ENCODE measurements around the gene HCRTR1. TPM values are rescaled to one million over a fixed set of nuclear protein-coding genes. Genes with fewer than 3 reads are reported as not detected.

HCRTR1 gene
- total and polyA plus RNA-seq, 2 experiments from 2014 or later: not detected

DNA sequence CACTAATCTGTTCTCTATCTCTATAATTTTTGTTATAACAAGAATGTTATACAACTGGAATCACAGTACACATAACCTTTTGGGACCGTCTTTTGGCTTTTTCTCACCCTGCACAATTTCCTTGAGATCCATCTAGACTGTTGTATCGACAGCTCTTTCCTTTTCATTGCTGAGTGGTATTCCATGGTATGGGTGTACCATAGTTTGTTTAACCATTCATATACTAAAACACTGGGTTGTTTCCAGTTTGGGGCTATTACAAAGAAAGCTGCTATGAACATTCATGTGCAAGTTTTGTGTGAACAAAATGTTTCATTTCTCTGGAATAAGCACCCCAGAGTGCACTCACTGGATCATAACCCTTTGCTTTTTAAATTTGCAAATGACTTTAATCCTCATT is 15.4 kb upstream of the HCRTR1 start:
- H3K27ac ChIP-seq: no peak overlapping the region
- no peak overlapping the region for H3K4me2 ChIP-seq (ENCODE audit: unreplicated experiment)
- no peak for DNase-seq
- WGBS, 2 experiments (ENCODE audit: low coverage in 1 of 2, low lambda C conversion rate in 2 of 2, missing lambda C conversion rate in 2 of 2): 91 to 94% methylated on average over 2 of the region's 2 CpGs
- no peaks in the 10 kb centered on the region for H3F3A ChIP-seq (ENCODE audit: insufficient read depth)
- H2AFZ ChIP-seq: no peak overlapping the region
- H3K27me3 ChIP-seq (replicated peaks; ENCODE audit: insufficient read depth): no peaks in the 10 kb centered on the region
- H3K4me3 ChIP-seq: no peak overlapping the region
- peaks cover 11% of the 10 kb centered on the region for H3K4me1 ChIP-seq (ENCODE audit: insufficient read depth)
- no peaks in the 10 kb centered on the region for H3K9me2 ChIP-seq (ENCODE audit: insufficient read depth)
- no peaks in the 10 kb centered on the region for H4K20me1 ChIP-seq (ENCODE audit: insufficient read depth)
- in situ Hi-C loops (cut with MboI): no loop called here
- H3K9me3 ChIP-seq (ENCODE audit: low read depth): no peaks in the 10 kb centered on the region
- no peaks in the 10 kb centered on the region for H3K79me2 ChIP-seq (ENCODE audit: insufficient read depth)
- H3K36me3 ChIP-seq (ENCODE audit: low read depth): no peaks in the 10 kb centered on the region
- TF ChIP-seq EZH2phosphoT487 (IDR thresholded peaks at IDR 0.05; ENCODE audit: insufficient read depth, low read depth) (no peak), EZH2 (IDR thresholded peaks at IDR 0.05; ENCODE audit: insufficient read depth, poor library complexity, severe bottlenecking) (no peak)
- no peak overlapping the region for H3K9ac ChIP-seq

- Histone ChIP-seq H3K4me2 (ENCODE audit: unreplicated experiment) (no peak overlapping the region), H3K36me3 (ENCODE audit: low read depth) (no peaks in the 10 kb centered on the region), H3F3A (ENCODE audit: insufficient read depth) (peaks cover 9% of the 10 kb centered on the region), H2AFZ (peak overlapping the region; percentile 23; the same call in 1 of the 2 replicates), H3K9ac (no peak overlapping the region), H3K9me2 (ENCODE audit: insufficient read depth) (no peaks in the 10 kb centered on the region), H3K27me3 (replicated peaks; ENCODE audit: insufficient read depth) (no peaks in the 10 kb centered on the region), H3K27ac (peak overlapping the region; percentile 51), H4K20me1 (ENCODE audit: insufficient read depth) (no peaks in the 10 kb centered on the region), H3K79me2 (ENCODE audit: insufficient read depth) (no peaks in the 10 kb centered on the region), H3K4me1 (ENCODE audit: insufficient read depth) (peaks cover 19% of the 10 kb centered on the region), H3K9me3 (ENCODE audit: low read depth) (no peaks in the 10 kb centered on the region), H3K4me3 (no peak overlapping the region)
- DNase-seq: peak; percentile 84
- in situ Hi-C loops (cut with MboI): no loop called here
- 75 to 82% methylated on average over 4 of the region's 4 CpGs for WGBS, 2 experiments (ENCODE audit: low coverage in 1 of 2, low lambda C conversion rate in 2 of 2, missing lambda C conversion rate in 2 of 2)
- no peak for TF ChIP-seq EZH2phosphoT487 (IDR thresholded peaks at IDR 0.05; ENCODE audit: insufficient read depth, low read depth)
Measured at GRCh38 chr1:31605908-31606427, 11.5 kb upstream of the HCRTR1 start.

DNA sequence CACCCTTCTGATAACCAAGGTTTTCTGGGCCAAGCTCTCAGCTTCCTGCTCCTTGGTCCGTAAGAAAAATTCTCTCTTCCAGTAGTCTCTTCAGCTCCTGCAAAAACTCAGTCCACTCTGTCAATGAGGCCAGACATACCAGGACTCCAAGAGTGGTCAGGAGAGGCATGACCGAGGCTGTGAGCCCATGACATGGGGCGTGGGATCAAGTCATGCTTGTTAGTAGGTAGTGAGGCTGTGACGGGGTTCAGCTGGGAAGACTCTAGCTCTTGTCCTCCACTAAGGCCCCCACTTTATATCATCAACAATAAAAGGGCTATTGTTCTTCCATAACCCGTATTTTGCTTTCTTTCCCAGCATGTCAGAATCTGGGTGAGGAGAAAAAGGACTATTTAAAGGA is 10.1 kb upstream of the HCRTR1 start:
- H3K27me3 ChIP-seq (replicated peaks; ENCODE audit: insufficient read depth): no peaks in the 10 kb centered on the region
- H3K9me2 ChIP-seq (ENCODE audit: insufficient read depth): no peaks in the 10 kb centered on the region
- H3K9ac ChIP-seq: no peak overlapping the region
- no peak overlapping the region for H3K27ac ChIP-seq
- 93 to 95% methylated on average over 5 of the region's 5 CpGs for WGBS, 2 experiments (ENCODE audit: low coverage in 1 of 2, low lambda C conversion rate in 2 of 2, missing lambda C conversion rate in 2 of 2)
- TF ChIP-seq EZH2phosphoT487 (IDR thresholded peaks at IDR 0.05; ENCODE audit: insufficient read depth, low read depth) (no peak), EZH2 (IDR thresholded peaks at IDR 0.05; ENCODE audit: insufficient read depth, poor library complexity, severe bottlenecking) (no peak)
- H3K4me2 ChIP-seq (ENCODE audit: unreplicated experiment): no peak overlapping the region
- no peaks in the 10 kb centered on the region for H3K36me3 ChIP-seq (ENCODE audit: low read depth)
- H3F3A ChIP-seq (ENCODE audit: insufficient read depth): peaks cover 9% of the 10 kb centered on the region
- no peaks in the 10 kb centered on the region for H4K20me1 ChIP-seq (ENCODE audit: insufficient read depth)
- H3K79me2 ChIP-seq (ENCODE audit: insufficient read depth): no peaks in the 10 kb centered on the region
- in situ Hi-C loops (cut with MboI): no loop called here
- no peak overlapping the region for H2AFZ ChIP-seq
- H3K9me3 ChIP-seq (ENCODE audit: low read depth): no peaks in the 10 kb centered on the region
- H3K4me1 ChIP-seq (ENCODE audit: insufficient read depth): peaks cover 19% of the 10 kb centered on the region
- no peak for DNase-seq
- no peak overlapping the region for H3K4me3 ChIP-seq

DNA sequence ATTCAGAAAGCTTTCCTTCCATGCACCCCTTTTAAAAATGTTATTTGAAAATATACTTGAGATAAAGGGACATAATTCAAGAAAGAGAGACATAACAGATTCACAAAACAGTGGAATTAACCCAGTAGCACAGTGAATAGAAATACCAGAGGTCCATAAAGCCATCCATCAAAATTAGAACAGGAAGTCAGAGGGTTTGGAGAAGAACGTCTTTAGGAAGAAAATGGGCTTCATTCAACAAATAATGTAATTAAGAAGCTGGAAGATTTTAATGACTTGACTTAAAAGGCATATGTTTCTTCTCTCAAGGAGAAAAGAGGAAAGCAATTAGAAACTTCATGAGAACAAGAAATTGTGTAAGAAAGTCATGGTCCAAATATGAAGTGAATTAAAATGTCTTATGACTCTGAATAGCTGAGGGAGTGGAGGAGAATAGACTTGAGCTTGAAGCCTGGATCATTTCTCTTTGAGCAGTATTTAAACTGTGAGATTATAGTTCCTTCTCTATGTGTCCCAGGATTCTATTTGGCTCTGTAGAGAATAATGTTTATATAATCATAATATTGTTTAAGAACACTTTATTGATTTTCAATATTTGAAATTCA is 7.9 kb upstream of the HCRTR1 start:
- TF ChIP-seq EZH2phosphoT487 (IDR thresholded peaks at IDR 0.05; ENCODE audit: insufficient read depth, low read depth): no peak
- no peak for TF ChIP-seq EZH2 (IDR thresholded peaks at IDR 0.05; ENCODE audit: insufficient read depth, poor library complexity, severe bottlenecking)
- H3K4me2 ChIP-seq (ENCODE audit: unreplicated experiment): no peak overlapping the region

More for the DNA sequence above, 7.9 kb upstream of the HCRTR1 start:
- no peak for DNase-seq
- no peaks in the 10 kb centered on the region for H3K36me3 ChIP-seq (ENCODE audit: low read depth)
- peak overlapping the region; percentile 49 for H2AFZ ChIP-seq
- no peak overlapping the region for H3K9ac ChIP-seq
- H3K27me3 ChIP-seq (replicated peaks; ENCODE audit: insufficient read depth): no peaks in the 10 kb centered on the region
- H3F3A ChIP-seq (ENCODE audit: insufficient read depth): peaks cover 9% of the 10 kb centered on the region
- no peaks in the 10 kb centered on the region for H3K79me2 ChIP-seq (ENCODE audit: insufficient read depth)
- H3K9me2 ChIP-seq (ENCODE audit: insufficient read depth): no peaks in the 10 kb centered on the region
- no peak overlapping the region for H3K27ac ChIP-seq
- peaks cover 19% of the 10 kb centered on the region for H3K4me1 ChIP-seq (ENCODE audit: insufficient read depth)
- no peak overlapping the region for H3K4me3 ChIP-seq
- no peaks in the 10 kb centered on the region for H4K20me1 ChIP-seq (ENCODE audit: insufficient read depth)
- in situ Hi-C loops (cut with MboI): no loop called here
- 0 to 3% methylated on average over 1 of the region's 1 CpG for WGBS, 2 experiments (ENCODE audit: low coverage in 1 of 2, low lambda C conversion rate in 2 of 2, missing lambda C conversion rate in 2 of 2)
- H3K9me3 ChIP-seq (ENCODE audit: low read depth): no peaks in the 10 kb centered on the region

All from GM23248 (cell line).